ENCODE results near the gene RETREG2. TPM values are rescaled to one million over a fixed set of nuclear protein-coding genes. Genes with fewer than 3 reads are reported as not detected.

Gene RETREG2
- total RNA-seq, 3 donors from 2014 or later (not counting 1 experiment from before 2014, with no cell fraction given) = 77.0 to 81.9 (median 79.0) TPM

- Mint-ChIP-seq H3K4me3 (no peak overlapping the region), H3K27me3 (ENCODE audit: low read depth in 2 of 2) (no peaks in the 10 kb centered on the region), H3K27ac (no peak overlapping the region), H3K4me1 (peaks cover 20 to 25% of the 10 kb centered on the region in 2 donors), H3K36me3 (no peaks in the 10 kb centered on the region), H3K9me3 (no peaks in the 10 kb centered on the region)
- intact Hi-C loops (cut with micrococcal nuclease) = no loop called here
- no peak for TF ChIP-seq CTCF (IDR thresholded peaks at IDR 0.05)
- DNase-seq (no peak), ATAC-seq (no peak)
- no peak overlapping the region for H3K27ac ChIP-seq (ENCODE audit: low read length)
- no peak overlapping the region for H3K4me3 ChIP-seq (ENCODE audit: low read length)
- H3K36me3 ChIP-seq (ENCODE audit: control insufficient read depth, insufficient read depth, low read length) = no peaks in the 10 kb centered on the region
- H3K27me3 ChIP-seq (ENCODE audit: control insufficient read depth, insufficient read depth, low read length) = no peaks in the 10 kb centered on the region
- no peaks in the 10 kb centered on the region for H3K4me1 ChIP-seq (ENCODE audit: control insufficient read depth, insufficient read depth, low read length)
- H3K9me3 ChIP-seq (ENCODE audit: control insufficient read depth, insufficient read depth, low read length) = no peaks in the 10 kb centered on the region
- 94% methylated on average over 3 of the region's 3 CpGs for WGBS (ENCODE audit: insufficient coverage)
Measured at GRCh38 chr2:219131327-219131726, 46.7 kb upstream of the RETREG2 start.

GRCh38 chr2:219131744-219132143 lies 46.3 kb upstream of the RETREG2 start:
- Histone ChIP-seq H3K36me3 (ENCODE audit: control insufficient read depth, insufficient read depth, low read length) (no peaks in the 10 kb centered on the region), H3K9me3 (ENCODE audit: control insufficient read depth, insufficient read depth, low read length) (no peaks in the 10 kb centered on the region), H3K27ac (ENCODE audit: low read length) (no peak overlapping the region), H3K4me3 (ENCODE audit: low read length) (no peak overlapping the region), H3K27me3 (ENCODE audit: control insufficient read depth, insufficient read depth, low read length) (no peaks in the 10 kb centered on the region), H3K4me1 (ENCODE audit: control insufficient read depth, insufficient read depth, low read length) (no peaks in the 10 kb centered on the region)
- TF ChIP-seq CTCF (IDR thresholded peaks at IDR 0.05) = no peak
- WGBS (ENCODE audit: insufficient coverage) = 89% methylated on average over 2 of the region's 4 CpGs
- Mint-ChIP-seq H3K27me3 (ENCODE audit: low read depth in 2 of 2) (no peaks in the 10 kb centered on the region), H3K36me3 (no peaks in the 10 kb centered on the region), H3K9me3 (no peaks in the 10 kb centered on the region), H3K4me1 (peaks cover 19 to 21% of the 10 kb centered on the region in 2 donors), H3K27ac (no peak overlapping the region), H3K4me3 (no peak overlapping the region)
- intact Hi-C loops (cut with micrococcal nuclease) = no loop called here
- DNase-seq (no peak), ATAC-seq (no peak)

- H3K36me3 Mint-ChIP-seq = no peaks in the 10 kb centered on the region
- Histone ChIP-seq H3K4me3 (ENCODE audit: low read length) (no peak overlapping the region), H3K36me3 (ENCODE audit: control insufficient read depth, insufficient read depth, low read length) (no peaks in the 10 kb centered on the region), H3K4me1 (ENCODE audit: control insufficient read depth, insufficient read depth, low read length) (no peaks in the 10 kb centered on the region), H3K27ac (ENCODE audit: low read length) (no peak overlapping the region), H3K9me3 (ENCODE audit: control insufficient read depth, insufficient read depth, low read length) (no peaks in the 10 kb centered on the region), H3K27me3 (ENCODE audit: control insufficient read depth, insufficient read depth, low read length) (no peaks in the 10 kb centered on the region)
- H3K4me1 Mint-ChIP-seq = peaks cover 5% of the 10 kb centered on the region in 2 donors
- WGBS (ENCODE audit: insufficient coverage) = 95% methylated on average over 4 of the region's 4 CpGs
- no peaks in the 10 kb centered on the region for H3K9me3 Mint-ChIP-seq
- H3K27me3 Mint-ChIP-seq (ENCODE audit: low read depth in 2 of 2) = no peaks in the 10 kb centered on the region
- H3K4me3 Mint-ChIP-seq = no peak overlapping the region
- peak in 1 of 3 donors; percentile 35 for ATAC-seq
- intact Hi-C loops (cut with micrococcal nuclease) = no loop called here
- no peak overlapping the region for H3K27ac Mint-ChIP-seq
- DNase-seq = no peak
- no peak for TF ChIP-seq CTCF (IDR thresholded peaks at IDR 0.05)
Measured at GRCh38 chr2:219133976-219134375, 44.1 kb upstream of the RETREG2 start.

GRCh38 chr2:219140722-219141121 lies 37.4 kb upstream of the RETREG2 start:
- Mint-ChIP-seq H3K27ac (no peak overlapping the region), H3K27me3 (ENCODE audit: low read depth in 2 of 2) (no peaks in the 10 kb centered on the region), H3K36me3 (peaks cover 10% of the 10 kb centered on the region), H3K4me3 (no peak overlapping the region), H3K9me3 (no peaks in the 10 kb centered on the region), H3K4me1 (peaks cover 0 to 7% of the 10 kb centered on the region in 2 donors)
- ATAC-seq (no peak), DNase-seq (no peak)
- Histone ChIP-seq H3K27ac (ENCODE audit: low read length) (no peak overlapping the region), H3K9me3 (ENCODE audit: control insufficient read depth, insufficient read depth, low read length) (no peaks in the 10 kb centered on the region), H3K4me3 (ENCODE audit: low read length) (no peak overlapping the region), H3K36me3 (ENCODE audit: control insufficient read depth, insufficient read depth, low read length) (peaks cover 32% of the 10 kb centered on the region), H3K4me1 (ENCODE audit: control insufficient read depth, insufficient read depth, low read length) (no peaks in the 10 kb centered on the region), H3K27me3 (ENCODE audit: control insufficient read depth, insufficient read depth, low read length) (no peaks in the 10 kb centered on the region)
- TF ChIP-seq CTCF (IDR thresholded peaks at IDR 0.05) = no peak
- 98% methylated on average over 3 of the region's 3 CpGs for WGBS (ENCODE audit: insufficient coverage)
- intact Hi-C loops (cut with micrococcal nuclease) = no loop called here
